ENCODE results near the gene CALN1. TPM values are rescaled to one million over a fixed set of nuclear protein-coding genes. Genes with fewer than 3 reads are reported as not detected.
"Not testable (repeated sequence)": the region's sequence is repeated elsewhere in the genome, so short reads cannot be mapped to it uniquely, and the experiment has no call there.

CALN1 gene
- total and polyA plus RNA-seq, 3 donors from 2014 or later: 4.3 to 6.2 (median 4.4) TPM

GRCh38 chr7:72077786-72078185, 334.4 kb downstream of the CALN1 start:
- Histone ChIP-seq H3K4me1 (no peaks in the 10 kb centered on the region), H3K9me3 (no peaks in the 10 kb centered on the region), H3K27ac (no peak overlapping the region), H3K36me3 (ENCODE audit: low read depth, missing control alignments) (no peaks in the 10 kb centered on the region), H3K27me3 (no peaks in the 10 kb centered on the region), H3K4me3 (no peak overlapping the region)
- DNase-seq: no peak
- no peak for TF ChIP-seq CTCF (IDR thresholded peaks at IDR 0.05)
- no peak for TF ChIP-seq POLR2A (IDR thresholded peaks at IDR 0.05)
- intact Hi-C loops (cut with DNase I; ENCODE audit: low total_unique reads): no loop called here
- WGBS, 2 donors: 83 to 91% methylated on average over 4 of the region's 4 CpGs

- no peak for TF ChIP-seq POLR2A (IDR thresholded peaks at IDR 0.05)
- no peak for TF ChIP-seq CTCF (IDR thresholded peaks at IDR 0.05)
- H3K9me3 ChIP-seq: no peaks in the 10 kb centered on the region
- no peaks in the 10 kb centered on the region for H3K4me1 ChIP-seq
- H3K36me3 ChIP-seq (ENCODE audit: low read depth, missing control alignments): no peaks in the 10 kb centered on the region
- intact Hi-C loops (cut with DNase I; ENCODE audit: low total_unique reads): no loop called here
- DNase-seq: no peak
- no peaks in the 10 kb centered on the region for H3K27me3 ChIP-seq
- H3K27ac ChIP-seq: no peak overlapping the region
- no peak overlapping the region for H3K4me3 ChIP-seq
Measured at GRCh38 chr7:72072901-72073300, 339.2 kb downstream of the CALN1 start.

GRCh38 chr7:72069263-72069662, 342.9 kb downstream of the CALN1 start:
- DNase-seq: no peak
- TF ChIP-seq CTCF (IDR thresholded peaks at IDR 0.05) (no peak), POLR2A (IDR thresholded peaks at IDR 0.05) (no peak)
- no peaks in the 10 kb centered on the region for H3K36me3 ChIP-seq (ENCODE audit: low read depth, missing control alignments)
- H3K27ac ChIP-seq: no peak overlapping the region
- intact Hi-C loops (cut with DNase I; ENCODE audit: low total_unique reads): no loop called here
- H3K9me3 ChIP-seq: no peaks in the 10 kb centered on the region
- H3K4me3 ChIP-seq: no peak overlapping the region
- no peaks in the 10 kb centered on the region for H3K27me3 ChIP-seq
- no peaks in the 10 kb centered on the region for H3K4me1 ChIP-seq

- DNase-seq; H3K9me3 ChIP-seq; H3K27ac ChIP-seq; H3K27me3 ChIP-seq; intact Hi-C loops (cut with DNase I; ENCODE audit: low total_unique reads); H3K4me3 ChIP-seq; H3K36me3 ChIP-seq (ENCODE audit: low read depth, missing control alignments); H3K4me1 ChIP-seq: not testable (repeated sequence)
- WGBS, 2 donors: 93 to 95% methylated on average over 1 of the region's 1 CpG
Measured at GRCh38 chr7:72065764-72066163, 346.4 kb downstream of the CALN1 start.

GRCh38 chr7:72064916-72065315, 347.2 kb downstream of the CALN1 start:
- Histone ChIP-seq H3K4me1 (no peaks in the 10 kb centered on the region), H3K27me3 (no peaks in the 10 kb centered on the region), H3K27ac (no peak overlapping the region), H3K36me3 (ENCODE audit: low read depth, missing control alignments) (no peaks in the 10 kb centered on the region), H3K4me3 (no peak overlapping the region), H3K9me3 (no peaks in the 10 kb centered on the region)
- intact Hi-C loops (cut with DNase I; ENCODE audit: low total_unique reads): no loop called here
- TF ChIP-seq CTCF (IDR thresholded peaks at IDR 0.05): no peak
- DNase-seq: no peak
